Prostate gland (tissue), 2 donors: ENCODE results near the gene MAP4K5. TPM values are rescaled to one million over a fixed set of nuclear protein-coding genes. Genes with fewer than 3 reads are reported as not detected.
"Not testable (repeated sequence)": the region's sequence is repeated elsewhere in the genome, so short reads cannot be mapped to it uniquely, and the experiment has no call there.

Source experiments
- DNase-seq: peaks from one replicate; pipeline ENCODE4 v3.0.0-alpha.2; 2019; ENCODE audit warnings: low spot score
- H3K27ac ChIP-seq, 2 donors: fragments of 200-600 bp; sonication (generic); 2 replicates each; pipeline ENCODE4 v1.5.1; 2017 to 2019
- H3K27me3 ChIP-seq: fragments of 200-600 bp; sonication (generic); replicated peaks from 2 replicates; pipeline ENCODE4 v1.5.1; 2019; ENCODE audit not compliant: insufficient read depth
- H3K36me3 ChIP-seq, 2 donors: fragments of 200-600 bp; sonication (generic); 1 replicate in 1 of 2; 2 replicates in 1 of 2; pipeline versions ENCODE4 v1.5.1 to v1.8.1; 2017 to 2019
- H3K4me1 ChIP-seq: fragments of 200-600 bp; sonication (generic); replicated peaks from 2 replicates; pipeline ENCODE4 v1.5.1; 2019
- H3K4me3 ChIP-seq, 2 donors: fragments of 200-600 bp; sonication (generic); 2 replicates each; pipeline ENCODE4 v1.5.1; 2017 to 2019
- H3K9me3 ChIP-seq: fragments of 200-600 bp; sonication (generic); 2 replicates; pipeline ENCODE4 v1.5.1; 2017
- CTCF ChIP-seq, 4 experiments: fragments of 200-600 bp in 2 of 4; fragments of 450-650 bp in 2 of 4; sonication (generic) in 2 of 4; IDR thresholded peaks; 1 replicate in 3 of 4; 2 replicates in 1 of 4; pipeline ENCODE4 v1.5.1; 2016 to 2019; ENCODE audit warnings: antibody characterized with exemption in 4 of 4, mild to moderate bottlenecking in 2 of 4, moderate library complexity in 2 of 4
- POLR2A ChIP-seq: fragments of 450-650 bp; IDR thresholded peaks from one replicate; pipeline ENCODE4 v1.6.1; 2016; ENCODE audit warnings: antibody characterized with exemption, mild to moderate bottlenecking
- POLR2AphosphoS5 ChIP-seq: sonication (generic); formaldehyde crosslinking; IDR thresholded peaks from one replicate; pipeline ENCODE4 v1.6.1; 2017; ENCODE audit warnings: antibody characterized with exemption
- WGBS: methylation state at CpG from one replicate; pipeline ENCODE4 v1.1.5; 2018; 5-methylcytosine and 5-hydroxymethylcytosine counted together
- intact Hi-C: fragments of 100-400 bp; cut with DNase I; formaldehyde crosslinking; loops from one replicate; pipeline ENCODE4 v1.14.2; 2022
- total RNA-seq, 2 donors: library from RNA; depleted of rRNA; stranded (reverse); fragments of >200 nt; gene quantifications; one replicate each; pipeline ENCODE4 v1.1.0, GENCODE V29; 2016

The MAP4K5 gene
- total RNA-seq, 2 donors from 2014 or later = 76.2 to 102 TPM

GRCh38 chr14:50569714-50570274 lies 37.4 kb upstream of the MAP4K5 start:
- Histone ChIP-seq H3K27ac (no peak overlapping the region), H3K4me3 (no peak overlapping the region), H3K36me3 (no peaks in the 10 kb centered on the region), H3K9me3 (no peaks in the 10 kb centered on the region), H3K4me1 (no peaks in the 10 kb centered on the region), H3K27me3 (no peaks in the 10 kb centered on the region)
- intact Hi-C loops = no loop called here
- DNase-seq = no peak
- no peak for TF ChIP-seq POLR2A
- no peak for TF ChIP-seq CTCF (IDR thresholded peaks at IDR 0.05)
- no peak for TF ChIP-seq POLR2AphosphoS5

GRCh38 chr14:50562841-50563240 lies 30.5 kb upstream of the MAP4K5 start:
- Histone ChIP-seq H3K4me3 (no peak overlapping the region), H3K36me3 (no peaks in the 10 kb centered on the region), H3K27ac (no peak overlapping the region), H3K4me1 (no peaks in the 10 kb centered on the region), H3K9me3 (no peaks in the 10 kb centered on the region), H3K27me3 (no peaks in the 10 kb centered on the region)
- no peak for DNase-seq
- intact Hi-C loops = no loop called here
- WGBS = 62% methylated on average over 1 of the region's 1 CpG
- no peak for TF ChIP-seq POLR2AphosphoS5
- no peak for TF ChIP-seq CTCF (IDR thresholded peaks at IDR 0.05)
- no peak for TF ChIP-seq POLR2A

- intact Hi-C loops = no loop called here
- H3K4me1 ChIP-seq = no peaks in the 10 kb centered on the region
- peak; percentile 72 for TF ChIP-seq POLR2A
- TF ChIP-seq CTCF (IDR thresholded peaks at IDR 0.05) = no peak
- peak; percentile 72 for TF ChIP-seq POLR2AphosphoS5
- peak; percentile 85 for DNase-seq
- no peaks in the 10 kb centered on the region for H3K27me3 ChIP-seq
- peak overlapping the region; percentile 66 to 76 for H3K4me3 ChIP-seq
- H3K9me3 ChIP-seq = no peaks in the 10 kb centered on the region
- under 1% methylated on average over 21 of the region's 21 CpGs for WGBS
- peak overlapping the region; percentile 95 to 96 for H3K27ac ChIP-seq
- no peaks in the 10 kb centered on the region for H3K36me3 ChIP-seq
These were observed 28.5 kb upstream of the MAP4K5 start for GRCh38 chr14:50560931-50561285.

GRCh38 chr14:50559990-50560930 lies 27.9 kb upstream of the MAP4K5 start, which contains the start of gene ATL1:
Gene ATL1 (plus strand): TSS chr14:50560145. CDS start chr14:50560266, 121 bp downstream.
- peak in 1 of 4 experiments; percentile 11 for TF ChIP-seq CTCF (IDR thresholded peaks at IDR 0.05)
- peak; percentile 26 for TF ChIP-seq POLR2A
- TF ChIP-seq POLR2AphosphoS5 = peak; percentile 30
- Histone ChIP-seq H3K9me3 (no peaks in the 10 kb centered on the region), H3K4me1 (no peaks in the 10 kb centered on the region), H3K27ac (peak within 1 kb of the TSS; percentile 95 to 96), H3K36me3 (no peaks in the 10 kb centered on the region), H3K4me3 (peak within 1 kb of the TSS; percentile 66 to 76), H3K27me3 (no peaks in the 10 kb centered on the region)
- DNase-seq = peak; percentile 67
- WGBS = under 1% methylated on average over 51 of the region's 66 CpGs
- intact Hi-C loops = loop anchor here (5.0 kb wide), 1 partner anchor 217 kb away; no protein-coding TSS in a partner anchor

- H3K4me1 ChIP-seq, H3K36me3 ChIP-seq, H3K27ac ChIP-seq, DNase-seq, H3K27me3 ChIP-seq, H3K4me3 ChIP-seq, H3K9me3 ChIP-seq, intact Hi-C loops: not testable (repeated sequence)
- 69% methylated on average over 3 of the region's 3 CpGs for WGBS
These were observed 20.4 kb upstream of the MAP4K5 start for GRCh38 chr14:50552796-50553195.
